Raji (cell line): ENCODE data around the gene CGB7.

ENCODE experiments used
- POLR2A ChIP-seq: IDR thresholded peaks from 2 replicates; pipeline ENCODE4 v1.6.1; 2011; ENCODE audit warnings: low read depth, low read length, control low read depth; ENCODE audit not compliant: insufficient read depth

The CGB7 gene

DNA sequence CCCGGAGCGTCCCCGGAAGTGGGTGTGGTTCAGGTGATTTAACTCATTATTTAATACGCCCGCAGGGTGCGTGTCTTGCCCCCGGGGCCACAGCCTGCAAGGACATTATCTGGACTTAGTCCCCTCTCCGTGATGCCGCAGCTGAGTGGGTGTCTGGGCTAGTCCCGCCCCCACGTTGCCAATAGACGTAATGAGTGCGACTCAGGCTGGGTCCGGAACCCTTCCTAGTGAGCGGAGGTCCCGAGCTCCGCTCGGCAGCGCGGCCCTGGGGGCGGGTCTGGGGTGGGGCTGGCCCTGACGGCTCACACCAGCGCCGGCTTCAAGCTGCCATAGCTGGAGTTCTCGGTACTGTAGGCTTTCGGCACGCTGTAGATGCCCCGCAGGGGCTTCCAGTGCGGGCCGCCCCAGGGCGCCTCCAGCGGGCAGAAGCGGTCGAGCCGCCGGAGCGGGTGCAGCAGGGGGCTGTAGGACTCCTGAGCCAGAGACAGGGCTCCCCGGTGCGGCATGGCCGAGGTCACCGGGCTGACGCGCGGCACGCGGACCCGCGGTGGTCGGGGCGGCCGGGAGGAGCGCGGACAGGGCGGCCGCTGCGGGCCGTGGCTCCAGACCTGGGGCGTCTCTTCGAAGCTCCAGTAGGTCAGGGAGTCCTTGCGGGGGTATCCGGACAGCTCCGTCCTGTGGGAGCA lies 39.7 kb downstream of the CGB7 start:
- TF ChIP-seq POLR2A: no peak

GRCh38 chr19:49017041-49017665 lies 40.4 kb downstream of the CGB7 start, which contains the start of gene LHB:
Gene LHB (minus strand): TSS chr19:49017091. CDS start chr19:49017081, 10 bp downstream.
- no peak for TF ChIP-seq POLR2A

DNA sequence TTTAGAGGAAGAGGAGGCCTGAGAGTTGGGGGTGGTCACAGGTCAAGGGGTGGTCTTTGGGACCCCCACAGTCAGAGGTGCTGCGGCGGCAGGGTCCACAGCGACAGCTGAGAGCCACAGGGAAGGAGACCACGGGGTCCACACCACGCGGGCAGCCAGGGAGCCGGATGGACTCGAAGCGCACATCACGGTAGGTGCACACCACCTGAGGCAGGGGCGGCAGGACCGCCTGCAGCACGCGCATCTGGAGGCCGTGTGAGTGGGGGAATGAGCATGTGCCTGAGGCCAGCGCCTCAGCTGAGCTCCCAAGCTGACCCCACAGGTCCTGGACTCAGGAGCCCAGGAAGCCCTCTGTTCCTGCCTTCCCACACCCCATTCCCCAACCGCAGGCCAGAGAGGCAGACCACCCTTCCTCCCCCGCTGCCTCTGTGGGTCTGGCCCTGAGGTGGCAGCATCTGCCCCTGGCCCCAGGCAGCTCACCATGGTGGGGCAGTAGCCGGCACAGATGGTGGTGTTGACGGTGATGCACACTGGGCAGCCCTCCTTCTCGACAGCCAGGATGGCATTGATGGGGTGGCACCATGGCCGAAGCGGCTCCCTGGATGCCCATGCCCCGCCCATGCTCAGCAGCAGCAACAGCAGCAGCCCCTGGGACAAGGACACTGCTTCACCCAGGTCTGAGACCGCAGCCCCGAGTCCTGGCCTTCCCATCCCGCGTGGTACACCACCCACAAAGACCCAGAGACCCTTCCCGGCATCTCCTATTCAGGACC lies 41.3 kb downstream of the CGB7 start:
- no peak for TF ChIP-seq POLR2A

- no peak for TF ChIP-seq POLR2A
Measured at GRCh38 chr19:49014870-49015255, 42.7 kb downstream of the CGB7 start.

GRCh38 chr19:49014123-49014869 lies 43.3 kb downstream of the CGB7 start:
- no peak for TF ChIP-seq POLR2A

GRCh38 chr19:49011194-49011593 lies 46.4 kb downstream of the CGB7 start:
- no peak for TF ChIP-seq POLR2A

- TF ChIP-seq POLR2A: no peak
Measured at GRCh38 chr19:49010453-49010852, 47.1 kb downstream of the CGB7 start.

- TF ChIP-seq POLR2A: no peak
Measured at GRCh38 chr19:49009828-49010227, 47.7 kb downstream of the CGB7 start.

- TF ChIP-seq POLR2A: no peak
Measured at GRCh38 chr19:49006905-49007304, 50.6 kb downstream of the CGB7 start.

DNA sequence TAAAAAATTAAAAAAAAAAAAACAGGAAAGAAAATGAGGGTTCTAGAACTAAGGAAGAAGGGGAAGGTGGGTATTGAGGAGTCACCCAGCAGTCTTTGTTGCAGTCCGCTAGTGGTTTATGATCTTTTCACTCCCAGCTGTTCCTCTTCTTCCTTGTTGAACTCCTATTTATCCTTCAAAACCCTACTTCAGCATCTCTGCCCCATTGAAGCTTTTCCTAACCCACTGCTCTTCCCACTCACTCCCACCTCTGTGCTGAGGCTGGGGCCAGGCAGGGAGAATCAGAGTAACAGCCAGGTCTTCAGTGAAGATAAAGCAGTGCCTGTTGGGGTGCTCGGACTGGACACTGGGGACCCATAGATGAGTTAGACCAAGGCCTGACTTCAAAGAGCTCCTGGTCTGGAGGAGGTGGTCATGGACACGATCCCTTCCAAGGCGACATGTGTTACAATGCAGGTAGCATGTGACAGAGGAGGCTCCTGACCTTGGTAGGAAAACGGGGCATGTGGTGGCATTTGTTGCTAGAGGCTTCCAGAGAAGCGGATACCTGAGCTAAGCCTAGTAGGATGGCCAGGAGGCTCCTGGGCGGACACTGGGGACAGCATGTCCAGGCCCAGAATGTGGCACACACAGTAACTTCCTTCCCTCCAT lies 52.5 kb downstream of the CGB7 start:
- TF ChIP-seq POLR2A: no peak
